Stimulated activated naive CD8-positive, alpha-beta T cell treated with anti-CD3 and anti-CD28 coated beads, Interleukin-15, amount 100 ng/mL, for 72 hours (primary cell): ENCODE measurements around the gene RUFY3.
A peak's percentile ranks its signal among the peaks of the same experiment; 100 is the strongest.
"Not testable (repeated sequence)": the region's sequence is repeated elsewhere in the genome, so short reads cannot be mapped to it uniquely, and the experiment has no call there.

Source experiments
- ATAC-seq: fragments of 150-1000 bp; cut with Tn5 transposase; 2 replicates; pipeline ENCODE4 v1.10.0; 2021; ENCODE audit warnings: mild to moderate bottlenecking, moderate library complexity
- DNase-seq, 2 donors: peaks; one replicate each; pipeline ENCODE4 v3.0.0; 2021 to 2022
- H3K27ac Mint-ChIP-seq, 2 donors: one replicate each; pipeline ENCODE4 v1.8.0; 2022; ENCODE audit warnings: mild to moderate bottlenecking in 2 of 2, mixed read lengths in 2 of 2, moderate library complexity in 2 of 2
- H3K27me3 Mint-ChIP-seq: one replicate; pipeline ENCODE4 v1.8.0; 2022; ENCODE audit warnings: mixed read lengths
- H3K4me1 Mint-ChIP-seq: one replicate; pipeline ENCODE4 v1.8.0; 2022; ENCODE audit warnings: mild to moderate bottlenecking, mixed read lengths
- H3K4me3 Mint-ChIP-seq, 2 donors: one replicate each; pipeline ENCODE4 v1.8.0; 2022; ENCODE audit warnings: mild to moderate bottlenecking in 2 of 2, mixed read lengths in 2 of 2, moderate library complexity in 1 of 2
- H3K9me3 Mint-ChIP-seq, 2 donors: one replicate each; pipeline ENCODE4 v1.8.0; 2022; ENCODE audit warnings: mixed read lengths in 2 of 2

RUFY3 gene

GRCh38 chr4:70830054-70830453 is 108.3 kb downstream of the RUFY3 start:
- DNase-seq (no peak), ATAC-seq (no peak)
- Mint-ChIP-seq H3K9me3 (no peaks in the 10 kb centered on the region), H3K27ac (no peak overlapping the region), H3K4me1 (peaks cover 11% of the 10 kb centered on the region), H3K27me3 (no peaks in the 10 kb centered on the region), H3K4me3 (no peak overlapping the region)

DNA sequence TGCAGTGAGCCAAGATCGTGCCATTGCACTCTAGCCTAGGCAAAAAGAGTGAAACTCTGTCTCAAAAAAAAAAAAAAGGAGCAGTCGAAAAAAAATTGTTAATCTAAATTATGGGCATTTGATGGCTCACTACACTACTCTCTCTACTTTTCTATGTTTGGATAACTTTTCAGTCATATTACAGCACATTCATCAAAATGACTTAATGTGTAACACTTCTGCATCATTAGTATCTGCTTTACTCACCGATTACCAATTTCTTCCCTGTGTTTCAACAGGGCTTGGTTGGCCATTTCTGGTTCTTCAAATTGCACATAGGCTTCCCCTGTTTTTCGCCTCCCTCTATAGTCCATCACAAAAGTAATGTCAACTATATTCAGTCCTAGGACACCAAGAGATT is 109.5 kb downstream of the RUFY3 start:
- H3K4me1 Mint-ChIP-seq = peaks cover 12% of the 10 kb centered on the region
- no peaks in the 10 kb centered on the region for H3K9me3 Mint-ChIP-seq
- H3K27me3 Mint-ChIP-seq = no peaks in the 10 kb centered on the region
- ATAC-seq (no peak), DNase-seq (no peak)
- H3K4me3 Mint-ChIP-seq = no peak overlapping the region
- no peak overlapping the region for H3K27ac Mint-ChIP-seq

DNA sequence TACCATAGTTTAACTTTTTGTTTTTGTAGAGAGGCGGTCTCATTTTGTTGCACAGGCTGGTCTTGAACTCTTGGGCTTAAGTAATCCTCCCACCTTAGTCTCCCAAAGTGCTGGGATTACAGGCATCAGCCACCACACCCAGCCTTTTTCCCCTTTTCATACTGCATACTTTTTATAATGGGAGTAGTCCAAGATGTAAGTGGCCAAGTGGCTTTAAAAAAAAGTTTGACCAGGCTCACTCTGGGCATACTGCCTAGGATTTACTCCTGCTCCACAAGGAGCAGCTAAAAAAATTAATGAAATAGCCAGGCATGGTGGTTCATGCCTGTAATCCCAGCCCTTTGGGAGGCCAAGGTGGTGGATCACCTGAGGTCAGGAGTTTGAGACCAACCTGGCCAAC is 111.9 kb downstream of the RUFY3 start:
- no peaks in the 10 kb centered on the region for H3K9me3 Mint-ChIP-seq
- H3K27me3 Mint-ChIP-seq = no peaks in the 10 kb centered on the region
- no peak for ATAC-seq
- H3K4me1 Mint-ChIP-seq = peaks cover 22% of the 10 kb centered on the region
- no peak for DNase-seq
- H3K27ac Mint-ChIP-seq = no peak overlapping the region
- H3K4me3 Mint-ChIP-seq = no peak overlapping the region

- Mint-ChIP-seq H3K27me3 (no peaks in the 10 kb centered on the region), H3K4me3 (peak overlapping the region; percentile 44 to 97), H3K4me1 (peaks cover 32% of the 10 kb centered on the region), H3K9me3 (no peaks in the 10 kb centered on the region), H3K27ac (no peak overlapping the region)
- ATAC-seq (no peak), DNase-seq (no peak)
Observed at GRCh38 chr4:70836081-70836480, 114.3 kb downstream of the RUFY3 start.

- DNase-seq (no peak), ATAC-seq (no peak)
- peaks cover 50% of the 10 kb centered on the region for H3K4me1 Mint-ChIP-seq
- no peaks in the 10 kb centered on the region for H3K27me3 Mint-ChIP-seq
- H3K9me3 Mint-ChIP-seq = no peaks in the 10 kb centered on the region
- peak overlapping the region; percentile 98 for H3K27ac Mint-ChIP-seq
- peak overlapping the region; percentile 97 to 98 for H3K4me3 Mint-ChIP-seq
Observed at GRCh38 chr4:70838204-70838603, 116.4 kb downstream of the RUFY3 start.

DNA sequence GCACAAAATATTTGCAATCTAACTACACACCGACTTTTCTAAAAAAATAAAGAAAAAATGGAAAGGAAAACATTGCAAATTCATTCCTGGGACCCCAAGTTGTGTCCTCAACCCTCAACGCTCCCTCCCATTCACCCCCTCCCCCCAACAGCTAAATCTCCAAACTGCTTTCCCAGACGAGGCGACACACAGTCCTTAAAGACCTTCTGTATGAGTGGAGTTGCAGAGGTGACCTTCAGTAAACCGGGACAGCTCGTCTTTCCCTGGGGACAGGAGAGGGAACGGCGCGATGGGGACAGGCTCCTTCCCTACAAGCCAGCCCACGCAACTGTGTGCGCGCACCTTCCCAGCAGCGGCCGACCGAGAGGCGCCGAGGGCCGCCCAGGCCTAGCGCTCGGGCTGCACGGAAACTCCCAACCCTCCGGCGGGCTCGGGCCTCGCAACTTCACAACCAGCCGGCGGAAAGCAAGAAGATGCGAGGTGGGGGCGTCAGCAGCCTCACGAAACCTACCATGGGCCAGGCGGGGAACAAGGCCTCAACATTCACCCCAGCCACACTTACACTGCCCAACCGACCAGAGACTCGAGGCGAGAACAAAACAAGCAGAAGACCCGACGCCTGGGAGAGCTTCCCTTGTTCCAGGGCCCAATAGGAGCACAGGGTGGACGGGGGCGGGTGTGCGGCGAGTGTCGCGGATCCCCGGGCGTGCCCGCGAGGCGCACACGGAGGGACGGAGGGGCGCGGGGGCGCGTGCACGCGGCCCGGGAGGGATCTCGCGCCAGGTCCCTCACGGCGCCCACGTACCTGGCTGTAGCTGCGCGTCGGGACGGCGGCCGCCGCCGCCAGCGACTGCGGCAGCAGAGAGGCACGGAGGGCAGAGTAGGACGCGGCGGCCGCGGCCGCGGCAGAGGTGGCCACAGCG is 117.2 kb downstream of the RUFY3 start:
- ATAC-seq (peak; percentile 72), DNase-seq (peak; percentile 71 to 77)
- Mint-ChIP-seq H3K9me3 (no peaks in the 10 kb centered on the region), H3K27me3 (no peaks in the 10 kb centered on the region), H3K27ac (peak overlapping the region; percentile 98), H3K4me3 (peak overlapping the region; percentile 97 to 98), H3K4me1 (peaks cover 55% of the 10 kb centered on the region)

DNA sequence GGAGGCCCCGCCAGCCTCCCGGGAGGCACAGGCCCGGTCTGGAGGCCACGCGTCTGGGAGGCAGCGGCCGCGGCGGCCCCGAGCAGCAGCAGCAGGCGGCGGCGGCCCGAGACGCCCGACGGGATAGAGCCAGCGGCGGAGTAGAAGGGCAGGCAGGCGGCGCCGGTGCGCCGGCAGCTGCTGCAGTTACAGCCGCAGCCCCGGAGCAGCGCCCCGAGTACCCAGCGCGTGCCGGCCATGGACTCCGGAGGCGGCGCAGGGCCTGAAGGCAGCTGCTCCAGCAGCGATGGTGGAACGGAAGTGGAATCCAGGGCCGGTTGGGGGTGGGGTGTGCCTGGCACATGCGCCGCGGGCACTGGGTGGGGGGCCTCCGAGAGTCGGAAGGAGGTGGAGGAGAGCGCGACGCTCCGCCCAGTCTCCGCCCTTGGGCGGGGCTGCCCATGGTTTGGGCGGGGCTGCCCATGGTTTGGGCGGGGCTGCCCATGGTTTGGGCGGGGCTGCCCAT is 117.9 kb downstream of the RUFY3 start, which contains the start of gene GRSF1:
TSS of gene GRSF1 (minus strand) at position 302 of the 505 bp plus-strand sequence. CDS start at position 239, 63 bp downstream.
- no peaks in the 10 kb centered on the region for H3K27me3 Mint-ChIP-seq
- peak within 1 kb of the TSS; percentile 97 to 98 for H3K4me3 Mint-ChIP-seq
- DNase-seq (peak; percentile 93), ATAC-seq (peak; percentile 86)
- H3K9me3 Mint-ChIP-seq = no peaks in the 10 kb centered on the region
- H3K27ac Mint-ChIP-seq = peak within 1 kb of the TSS; percentile 98
- peaks cover 61% of the 10 kb centered on the region for H3K4me1 Mint-ChIP-seq

DNA sequence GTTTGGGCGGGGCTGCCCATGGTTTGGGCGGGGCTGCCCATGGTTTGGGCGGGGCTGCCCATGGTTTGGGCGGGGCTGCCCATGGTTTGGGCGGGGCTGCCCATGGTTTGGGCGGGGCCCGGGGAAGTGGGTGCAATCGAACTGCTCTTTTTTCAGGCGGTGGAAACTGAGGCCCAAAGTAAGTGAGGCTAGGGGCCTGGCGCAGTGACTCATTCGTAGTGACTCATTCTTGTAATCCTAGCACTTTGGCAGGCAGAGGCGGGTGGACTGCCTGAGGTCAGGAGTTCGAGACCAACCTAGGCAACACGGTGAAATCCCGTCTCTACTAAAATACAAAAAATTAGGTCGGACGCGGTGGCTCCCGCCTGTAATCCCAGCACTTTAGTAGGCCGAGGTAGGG is 118.4 kb downstream of the RUFY3 start:
- not testable (repeated sequence) for H3K27me3 Mint-ChIP-seq, H3K9me3 Mint-ChIP-seq, H3K27ac Mint-ChIP-seq, H3K4me3 Mint-ChIP-seq
- DNase-seq (peak in 1 of 2 donors; percentile 82), ATAC-seq (peak; percentile 27)
- H3K4me1 Mint-ChIP-seq = peaks cover 60% of the 10 kb centered on the region

DNA sequence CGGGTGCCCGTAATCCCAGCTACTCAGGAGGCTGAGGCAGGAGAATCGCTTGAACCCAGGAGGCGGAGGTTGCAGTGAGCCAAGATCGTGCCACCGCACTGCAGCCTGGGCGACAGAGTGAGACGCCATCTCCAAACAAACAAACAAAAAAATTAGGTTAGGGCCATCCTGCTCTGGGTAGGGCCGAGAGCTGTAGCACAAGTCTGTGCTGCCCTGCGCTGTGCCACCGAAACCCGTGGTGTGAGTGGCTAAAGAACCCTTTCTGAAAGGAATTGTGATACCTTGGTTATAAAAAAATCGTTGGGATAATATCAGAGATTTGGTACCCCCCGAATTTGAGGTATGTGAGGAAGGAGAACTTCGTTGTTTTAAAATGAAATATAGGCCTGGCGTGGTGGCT is 118.9 kb downstream of the RUFY3 start:
- H3K4me1 Mint-ChIP-seq = peaks cover 60% of the 10 kb centered on the region
- H3K27ac Mint-ChIP-seq, H3K9me3 Mint-ChIP-seq, H3K27me3 Mint-ChIP-seq, H3K4me3 Mint-ChIP-seq, ATAC-seq: not testable (repeated sequence)
- DNase-seq = peak in 1 of 2 donors; percentile 14

GRCh38 chr4:70841211-70841610 is 119.4 kb downstream of the RUFY3 start:
- H3K27me3 Mint-ChIP-seq = no peaks in the 10 kb centered on the region
- H3K4me3 Mint-ChIP-seq = no peak overlapping the region
- H3K4me1 Mint-ChIP-seq = peaks cover 60% of the 10 kb centered on the region
- no peak for DNase-seq
- H3K9me3 Mint-ChIP-seq = no peaks in the 10 kb centered on the region
- H3K27ac Mint-ChIP-seq = peak overlapping the region in 1 of 2 donors; percentile 15
- no peak for ATAC-seq

GRCh38 chr4:70841951-70842350 is 120.2 kb downstream of the RUFY3 start:
- Mint-ChIP-seq H3K9me3 (no peaks in the 10 kb centered on the region), H3K4me3 (peak overlapping the region in 1 of 2 donors; percentile 45), H3K27ac (peak overlapping the region in 1 of 2 donors; percentile 54), H3K4me1 (peaks cover 52% of the 10 kb centered on the region), H3K27me3 (no peaks in the 10 kb centered on the region)
- no peak for ATAC-seq
- no peak for DNase-seq

- H3K9me3 Mint-ChIP-seq = no peaks in the 10 kb centered on the region
- H3K4me1 Mint-ChIP-seq = peaks cover 50% of the 10 kb centered on the region
- DNase-seq (peak; percentile 5 to 24), ATAC-seq (peak; percentile 51)
- peak overlapping the region; percentile 66 to 67 for H3K4me3 Mint-ChIP-seq
- no peaks in the 10 kb centered on the region for H3K27me3 Mint-ChIP-seq
- peak overlapping the region; percentile 13 to 84 for H3K27ac Mint-ChIP-seq
Observed at GRCh38 chr4:70842761-70843435, 121.1 kb downstream of the RUFY3 start.

DNA sequence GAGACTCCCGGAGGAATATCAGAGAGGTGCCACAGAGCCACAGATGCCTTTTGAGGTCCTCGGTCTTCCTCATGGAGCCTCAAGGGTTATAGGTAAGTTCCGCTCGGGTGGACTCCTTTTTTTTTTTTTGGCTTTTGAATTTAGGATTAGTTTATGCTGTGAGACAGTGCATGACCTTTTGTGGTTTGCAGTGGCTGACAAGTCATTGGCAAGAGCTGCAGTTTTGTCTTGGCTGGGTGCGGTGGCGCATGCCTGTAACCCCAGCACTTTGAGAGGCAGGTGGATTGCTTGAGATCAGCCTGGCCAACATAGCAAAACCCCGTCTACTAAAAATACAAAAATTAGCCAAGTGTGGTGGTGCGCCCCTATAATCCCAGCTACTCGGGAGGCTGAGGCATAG is 122.4 kb downstream of the RUFY3 start:
- Mint-ChIP-seq H3K27me3 (no peaks in the 10 kb centered on the region), H3K4me1 (peaks cover 50% of the 10 kb centered on the region), H3K4me3 (no peak overlapping the region), H3K9me3 (no peaks in the 10 kb centered on the region), H3K27ac (peak overlapping the region in 1 of 2 donors; percentile 57)
- DNase-seq (peak in 1 of 2 donors; percentile 7), ATAC-seq (no peak)

DNA sequence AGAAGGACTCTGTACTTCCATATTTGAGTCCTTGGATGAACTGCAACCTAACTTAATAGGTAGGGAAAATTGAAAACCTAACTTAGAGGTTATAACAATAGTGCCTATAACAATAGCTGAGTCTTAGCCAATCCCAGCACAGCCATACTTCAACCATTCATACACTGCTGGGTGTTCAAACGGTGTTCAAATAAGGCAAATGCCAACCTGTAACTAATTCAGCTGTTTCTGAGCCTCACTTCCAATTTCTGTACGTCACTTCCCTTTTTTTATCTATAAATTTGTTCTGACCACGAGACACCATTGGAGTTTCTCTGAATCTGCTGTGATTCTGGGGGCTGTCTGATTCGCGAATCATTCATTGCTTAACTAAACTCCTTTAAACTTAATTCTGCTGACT is 127.5 kb downstream of the RUFY3 start:
- no peak for ATAC-seq
- no peak overlapping the region for H3K27ac Mint-ChIP-seq
- H3K4me1 Mint-ChIP-seq = peaks cover 7% of the 10 kb centered on the region
- DNase-seq = no peak
- no peak overlapping the region for H3K4me3 Mint-ChIP-seq
- no peaks in the 10 kb centered on the region for H3K9me3 Mint-ChIP-seq
- H3K27me3 Mint-ChIP-seq = no peaks in the 10 kb centered on the region

DNA sequence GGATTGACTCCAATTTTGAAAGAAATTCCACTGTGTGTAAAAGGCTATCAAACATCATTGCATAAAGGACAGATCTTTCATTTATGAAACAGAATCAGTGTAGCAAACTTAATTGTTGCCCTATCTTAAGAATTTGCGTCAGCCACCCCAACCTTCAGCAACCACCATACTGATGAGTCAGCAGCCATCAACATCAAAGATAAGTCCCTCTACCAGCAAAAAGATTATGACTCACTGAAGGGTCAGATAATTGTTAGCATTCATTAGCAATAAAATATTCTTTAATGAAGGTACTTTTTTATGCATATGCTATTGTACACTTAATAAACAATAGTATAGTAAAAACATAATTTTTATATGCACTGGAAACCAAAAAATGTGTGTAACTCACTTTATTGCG is 133.7 kb downstream of the RUFY3 start:
- no peak overlapping the region for H3K27ac Mint-ChIP-seq
- DNase-seq (no peak), ATAC-seq (no peak)
- H3K9me3 Mint-ChIP-seq = no peaks in the 10 kb centered on the region
- H3K27me3 Mint-ChIP-seq = no peaks in the 10 kb centered on the region
- H3K4me1 Mint-ChIP-seq = no peaks in the 10 kb centered on the region
- no peak overlapping the region for H3K4me3 Mint-ChIP-seq
